K562 (cell line): ENCODE data around the gene HIRIP3. TPM values are rescaled to one million over a fixed set of nuclear protein-coding genes. Genes with fewer than 3 reads are reported as not detected.

Experiments
- ATAC-seq: fragments of 200-7000 bp; cut with Tn5 transposase; 3 replicates; pipeline ENCODE4 v1.9.1; 2020; ENCODE audit warnings: moderate library complexity
- BruUV-seq: library from RNA; stranded (reverse); fragments of 400-500 nt; replicated peaks from 2 replicates; lab custom pipeline; 2021; lab: Mats Ljungman, UMichigan
- CTCF ChIA-PET: fragments of 300-600 bp; formaldehyde crosslinking; extraction: SDS; loops from one replicate; lab custom pipeline; 2021; ENCODE audit warnings: low intra/inter-chr PET ratio; lab: Yijun Ruan, JAX
- POLR2A ChIA-PET: fragments of 300-600, 350-650 bp; sonication (Branson Sonifier 250); formaldehyde crosslinking; extraction: SDS; loops from one replicate; lab custom pipeline; 2021; ENCODE audit warnings: antibody characterized with exemption, inconsistent platforms; lab: Yijun Ruan, JAX
- DNase-seq, 4 experiments: peaks; one replicate each; pipeline versions ENCODE4 v3.0.0 to v3.0.0-alpha.2; 2011 to 2018; ENCODE audit warnings: low spot score in 3 of 4, mixed read lengths in 3 of 4; ENCODE audit errors: extremely low read depth in 1 of 4
- FAIRE-seq: peaks from 2 replicates; lab custom pipeline; 2011; peaks lifted over from hg19 to GRCh38; lab: Jason Lieb, UNC
- H2AFZ ChIP-seq: 2 replicates; pipeline ENCODE4 v1.6.0; 2011; ENCODE audit warnings: low read depth, low read length, control low read depth, inconsistent platforms
- H3K27ac ChIP-seq: fragments of 200-600 bp; 3 replicates; pipeline ENCODE4 v1.8.0; 2011; ENCODE audit warnings: low read depth, mild to moderate bottlenecking, control low read depth, inconsistent platforms, low read length, moderate library complexity, mixed read lengths; ENCODE audit errors: extremely low read depth
- H3K27me3 ChIP-seq, 2 experiments: fragments of 300-600 bp in 1 of 2; 2 replicates in 1 of 2; 3 replicates in 1 of 2; pipeline versions ENCODE4 v1.6.0 to v1.8.0; 2011; ENCODE audit warnings: inconsistent platforms in 2 of 2, low read length in 2 of 2, mild to moderate bottlenecking in 1 of 2, mixed read lengths in 1 of 2, moderate library complexity in 1 of 2; ENCODE audit not compliant: control insufficient read depth in 2 of 2, insufficient read depth in 2 of 2
- H3K36me3 ChIP-seq: fragments of 300-600 bp; 3 replicates; pipeline ENCODE4 v1.8.0; 2011; ENCODE audit warnings: mild to moderate bottlenecking, low read length, inconsistent platforms; ENCODE audit not compliant: control insufficient read depth, insufficient read depth
- H3K4me1 ChIP-seq, 2 experiments: fragments of 200-600 bp in 1 of 2; replicated peaks in 1 of 2; 2 replicates in 1 of 2; 3 replicates in 1 of 2; pipeline versions ENCODE4 v1.5.1 to v1.8.0; 2011; ENCODE audit warnings: inconsistent platforms in 2 of 2, low read length in 2 of 2, mild to moderate bottlenecking in 1 of 2, mixed read lengths in 1 of 2, moderate library complexity in 1 of 2; ENCODE audit not compliant: control insufficient read depth in 2 of 2, insufficient read depth in 2 of 2
- H3K4me2 ChIP-seq: 2 replicates; pipeline ENCODE4 v1.6.1; 2011; ENCODE audit warnings: low read length, control low read depth, inconsistent platforms, mixed read lengths; ENCODE audit not compliant: insufficient read depth
- H3K4me3 ChIP-seq: fragments of 200-600 bp; sonication (generic), shearing (Covaris generic); 2 replicates; pipeline ENCODE4 v1.5.1; 2016; ENCODE audit warnings: control low read depth, inconsistent platforms
- H3K79me2 ChIP-seq: fragments of 200-600 bp; 3 replicates; pipeline ENCODE4 v1.8.0; 2011; ENCODE audit warnings: low read length, inconsistent platforms; ENCODE audit not compliant: control insufficient read depth, insufficient read depth
- H3K9ac ChIP-seq, 2 experiments: 2 replicates each; pipeline versions ENCODE4 v1.6.0 to v1.6.1; 2011; ENCODE audit warnings: low read depth in 2 of 2, low read length in 2 of 2, control low read depth in 1 of 2, inconsistent platforms in 1 of 2, mild to moderate bottlenecking in 1 of 2, mixed read lengths in 1 of 2; ENCODE audit not compliant: insufficient read depth in 1 of 2
- H3K9me1 ChIP-seq: one replicate; pipeline ENCODE4 v1.6.0; 2011; ENCODE audit warnings: inconsistent platforms, mild to moderate bottlenecking, low read length, moderate library complexity; ENCODE audit not compliant: control insufficient read depth, insufficient read depth
- H3K9me3 ChIP-seq: replicated peaks from 2 replicates; pipeline ENCODE4 v1.5.1; 2011; ENCODE audit warnings: low read depth, low read length, inconsistent platforms; ENCODE audit not compliant: control insufficient read depth, insufficient read depth
- H4K20me1 ChIP-seq: replicated peaks from 2 replicates; pipeline ENCODE4 v1.6.1; 2011; ENCODE audit warnings: low read length, inconsistent platforms, mixed read lengths; ENCODE audit not compliant: control insufficient read depth, insufficient read depth
- BCOR ChIP-seq: fragments of 450-650 bp; IDR thresholded peaks from 2 replicates; pipeline ENCODE4 v1.6.1; 2016
- E2F3 ChIP-seq: fragments of 250-450 bp; sonication (Bioruptor Pico); IDR thresholded peaks from 2 replicates; pipeline ENCODE4 v1.4.0; 2020; ENCODE audit warnings: mild to moderate bottlenecking
- HMGXB4 ChIP-seq: sonication (generic); formaldehyde crosslinking; IDR thresholded peaks from 2 replicates; pipeline ENCODE4 v1.8.1; 2023; ENCODE audit warnings: mild to moderate bottlenecking, missing genetic modification reagents
- KAT2B ChIP-seq: IDR thresholded peaks from one replicate; pipeline ENCODE4 v1.6.1; 2012; ENCODE audit warnings: low read depth, mild to moderate bottlenecking, control low read depth, inconsistent platforms, low read length, moderate library complexity
- MECOM ChIP-seq: fragments of 250-450 bp; sonication (Bioruptor Pico); IDR thresholded peaks from 2 replicates; pipeline ENCODE4 v1.8.0; 2022; ENCODE audit warnings: inconsistent platforms
- PCBP1 ChIP-seq: fragments of 200-400 bp; formaldehyde crosslinking; IDR thresholded peaks from 2 replicates; pipeline ENCODE4 v1.6.1; 2018; ENCODE audit warnings: mild to moderate bottlenecking, low read depth, low read length; ENCODE audit not compliant: poor library complexity, severe bottlenecking
- POLR2B ChIP-seq: fragments of 450-650 bp; IDR thresholded peaks from 2 replicates; pipeline ENCODE4 v1.6.1; 2018; ENCODE audit warnings: low read depth; ENCODE audit not compliant: partially characterized antibody
- WHSC1 ChIP-seq: IDR thresholded peaks from one replicate; pipeline ENCODE4 v1.6.1; 2012; ENCODE audit warnings: low read length, control low read depth, inconsistent platforms
- ZBTB7A ChIP-seq: IDR thresholded peaks from 2 replicates; pipeline ENCODE4 v1.6.1; 2011; ENCODE audit warnings: low read depth, mild to moderate bottlenecking, low read length, moderate library complexity, borderline replicate concordance; ENCODE audit not compliant: control insufficient read depth
- ZNF263 ChIP-seq: sonication (generic); formaldehyde crosslinking; IDR thresholded peaks from 2 replicates; pipeline ENCODE4 v1.8.0; 2022; ENCODE audit warnings: mild to moderate bottlenecking, missing genetic modification reagents, borderline replicate concordance
- ZNF274 ChIP-seq: IDR thresholded peaks from 2 replicates; pipeline ENCODE4 v1.6.1; 2011; ENCODE audit warnings: low read depth, mild to moderate bottlenecking, low read length, moderate library complexity, borderline replicate concordance
- ZNF280B ChIP-seq: fragments of 250-450 bp; sonication (Bioruptor Pico); IDR thresholded peaks from 2 replicates; pipeline ENCODE4 v1.5.1; 2021; ENCODE audit warnings: mild to moderate bottlenecking
- ZNF3 ChIP-seq: fragments of 250-450 bp; sonication (Bioruptor Pico); IDR thresholded peaks from 2 replicates; pipeline ENCODE4 v1.5.0; 2021; ENCODE audit warnings: mild to moderate bottlenecking, moderate library complexity
- WGBS: fragments of 100-300 bp; shearing (Covaris generic); methylation state at CpG from one replicate; pipeline ENCODE4 v1.1.6; 2016; ENCODE audit warnings: low coverage, mixed read lengths; ENCODE audit not compliant: insufficient coverage; ENCODE audit errors: missing lambda C conversion rate; 5-methylcytosine and 5-hydroxymethylcytosine counted together
- in situ Hi-C: fragments of 300-500 bp; cut with MboI; formaldehyde crosslinking; loops from 4 replicates; pipeline ENCODE4 v1.15.0; 2018; ENCODE audit warnings: inconsistent platforms, mixed read lengths
- intact Hi-C: fragments of 100-400 bp; cut with micrococcal nuclease; formaldehyde crosslinking; loops from 2 replicates; pipeline ENCODE4 v1.14.2; 2022
- polyA plus RNA-seq, 8 experiments: library from polyadenylated mRNA; depleted of rRNA in 4 of 8; stranded (reverse) in 5 of 8; unstranded in 3 of 8; fragments of >200 nt; fragmentation: Nextera tagmentation in 2 of 8; fragmentation: Illumina TruSeq in 1 of 8; extraction: Ambion mirVana in 2 of 8; extraction: Trizol in 1 of 8; gene quantifications; 2 replicates each; pipeline versions ENCODE4 v1.2.1 to v1.2.3, GENCODE V29; 2011 to 2014; ENCODE audit warnings: inconsistent platforms in 1 of 8, missing spikeins in 1 of 8
- total RNA-seq, 7 experiments: library from RNA; depleted of rRNA in 6 of 7; stranded (reverse); fragments of >200 nt in 6 of 7; fragmentation: Illumina TruSeq in 2 of 7; extraction: Trizol in 2 of 7; gene quantifications; 2 replicates each; pipeline versions ENCODE4 v1.2.1 to v1.2.3, GENCODE V29; 2011 to 2021; ENCODE audit warnings: low replicate concordance in 1 of 7

The HIRIP3 gene
- total and polyA plus RNA-seq, 9 of the 15 experiments (the other 6 are each of a cell fraction or from before 2014, with no cell fraction given), result 3.3 to 38.2 (median 18.2) TPM

GRCh38 chr16:29999605-30000004, 4.2 kb upstream of the HIRIP3 start:
- Histone ChIP-seq H3K9me3 (no peaks in the 10 kb centered on the region), H3K4me3 (no peak overlapping the region), H3K4me1 (peaks cover 10 to 53% of the 10 kb centered on the region in 2 experiments; a peak in 4 of 5 replicates), H3K9me1 (no peaks in the 10 kb centered on the region), H3K79me2 (peaks cover 15% of the 10 kb centered on the region), H3K27ac (no peak overlapping the region), H4K20me1 (no peaks in the 10 kb centered on the region), H3K9ac (no peak overlapping the region), H3K4me2 (no peak overlapping the region), H3K36me3 (peaks cover 29% of the 10 kb centered on the region; the same call in 2 of the 3 replicates), H2AFZ (no peak overlapping the region), H3K27me3 (no peaks in the 10 kb centered on the region)
- WGBS, result 88% methylated on average over 6 of the region's 6 CpGs
- FAIRE-seq, result no peak
- TF ChIP-seq HMGXB4 (no peak), PCBP1 (no peak)
- no TSS peak for BruUV-seq
- in situ Hi-C loops (no loop called here), intact Hi-C loops (loop anchor here (5.0 kb wide), 1 partner anchor 72 kb away; the partner anchor contains the start of gene KCTD13)
- CTCF ChIA-PET, result no interaction called here
- no peak for ATAC-seq
- POLR2A ChIA-PET, result no interaction called here
- DNase-seq, result no peak

- peaks cover 16 to 52% of the 10 kb centered on the region in 2 experiments; a peak in 4 of 5 replicates for H3K4me1 ChIP-seq
- FAIRE-seq, result peak; percentile 76
- peak overlapping the region; percentile 98 for H2AFZ ChIP-seq
- no peak for ATAC-seq
- no peaks in the 10 kb centered on the region for H4K20me1 ChIP-seq
- DNase-seq, result peak in 2 of 4 experiments; percentile 25 to 31
- intact Hi-C loops, result loop anchor here (5.0 kb wide), 1 partner anchor 70 kb away; the partner anchor contains the start of gene KCTD13
- H3K4me3 ChIP-seq, result peak overlapping the region; percentile 80
- H3K4me2 ChIP-seq, result peak overlapping the region; percentile 96
- BruUV-seq, result no TSS peak
- in situ Hi-C loops, result no loop called here
- H3K9me1 ChIP-seq, result no peaks in the 10 kb centered on the region
- no peaks in the 10 kb centered on the region for H3K9me3 ChIP-seq
- POLR2A ChIA-PET, result no interaction called here
- H3K79me2 ChIP-seq, result peaks cover 15% of the 10 kb centered on the region
- 22% methylated on average over 8 of the region's 9 CpGs for WGBS
- H3K9ac ChIP-seq, result peak overlapping the region; percentile 97 to 100
- peak overlapping the region; percentile 100; the same call in 2 of the 3 replicates for H3K27ac ChIP-seq
- CTCF ChIA-PET, result interaction anchor here (0.6 kb wide), 1 partner anchor 59 kb away, joined by 5 read pairs; no protein-coding TSS in a partner anchor
- H3K27me3 ChIP-seq, result no peaks in the 10 kb centered on the region
- H3K36me3 ChIP-seq, result peaks cover 41% of the 10 kb centered on the region
- TF ChIP-seq ZBTB7A (0 out of 2 replicates have a peak, but pooled peaks have one; percentile 19), BCOR (no peak), POLR2B (no peak), WHSC1 (no peak), MECOM (CRISPR knock-in tag) (no peak), E2F3 (CRISPR knock-in tag) (no peak), ZNF3 (no peak), ZNF274 (no peak), ZNF263 (CRISPR knock-in tag) (peak; percentile 18; the same call in 1 of the 2 replicates), ZNF280B (no peak), KAT2B (no peak)
Measured at GRCh38 chr16:29996766-29997250, 1.4 kb upstream of the HIRIP3 start.
